ENCODE data around the gene SLC6A3.
A peak's percentile ranks its signal among the peaks of the same experiment; 100 is the strongest.
"Not testable (repeated sequence)": the region's sequence is repeated elsewhere in the genome, so short reads cannot be mapped to it uniquely, and the experiment has no call there.

SLC6A3 gene

GRCh38 chr5:1463326-1464095 lies 18.3 kb upstream of the SLC6A3 start:
- Mint-ChIP-seq H3K9me3 (peaks cover 12% of the 10 kb centered on the region), H3K4me3 (no peak overlapping the region), H3K4me1 (ENCODE audit: low read depth) (no peaks in the 10 kb centered on the region), H3K27ac (no peak overlapping the region), H3K27me3 (no peaks in the 10 kb centered on the region), H3K36me3 (ENCODE audit: low read depth) (peaks cover 83% of the 10 kb centered on the region)
- DNase-seq: peak; percentile 22

- no peak overlapping the region for H3K27ac Mint-ChIP-seq
- no peak overlapping the region for H3K4me3 Mint-ChIP-seq
- DNase-seq: peak; percentile 9
- H3K4me1 Mint-ChIP-seq (ENCODE audit: low read depth): no peaks in the 10 kb centered on the region
- peaks cover 12% of the 10 kb centered on the region for H3K9me3 Mint-ChIP-seq
- H3K36me3 Mint-ChIP-seq (ENCODE audit: low read depth): peaks cover 77% of the 10 kb centered on the region
- no peaks in the 10 kb centered on the region for H3K27me3 Mint-ChIP-seq
These were observed 17.1 kb upstream of the SLC6A3 start for GRCh38 chr5:1462358-1462757.

GRCh38 chr5:1461396-1461795 lies 16.2 kb upstream of the SLC6A3 start:
- no peaks in the 10 kb centered on the region for H3K4me1 Mint-ChIP-seq (ENCODE audit: low read depth)
- peaks cover 68% of the 10 kb centered on the region for H3K36me3 Mint-ChIP-seq (ENCODE audit: low read depth)
- H3K9me3 Mint-ChIP-seq: peaks cover 18% of the 10 kb centered on the region
- no peaks in the 10 kb centered on the region for H3K27me3 Mint-ChIP-seq
- H3K4me3 Mint-ChIP-seq: no peak overlapping the region
- H3K27ac Mint-ChIP-seq: no peak overlapping the region
- peak; percentile 20 for DNase-seq

- H3K27me3 Mint-ChIP-seq: no peaks in the 10 kb centered on the region
- H3K4me3 Mint-ChIP-seq: no peak overlapping the region
- no peaks in the 10 kb centered on the region for H3K4me1 Mint-ChIP-seq (ENCODE audit: low read depth)
- DNase-seq: peak; percentile 27
- H3K27ac Mint-ChIP-seq: no peak overlapping the region
- peaks cover 20% of the 10 kb centered on the region for H3K9me3 Mint-ChIP-seq
- peaks cover 56% of the 10 kb centered on the region for H3K36me3 Mint-ChIP-seq (ENCODE audit: low read depth)
These were observed 14.9 kb upstream of the SLC6A3 start for GRCh38 chr5:1460054-1460682.

GRCh38 chr5:1459435-1459834 lies 14.2 kb upstream of the SLC6A3 start:
- not testable (repeated sequence) for H3K4me3 Mint-ChIP-seq; H3K4me1 Mint-ChIP-seq (ENCODE audit: low read depth); H3K27ac Mint-ChIP-seq; H3K27me3 Mint-ChIP-seq
- peak; percentile 12 for DNase-seq
- Mint-ChIP-seq H3K9me3 (peaks cover 18% of the 10 kb centered on the region), H3K36me3 (ENCODE audit: low read depth) (peaks cover 51% of the 10 kb centered on the region)

GRCh38 chr5:1456110-1456881 lies 11.1 kb upstream of the SLC6A3 start:
- H3K9me3 Mint-ChIP-seq: peaks cover 33% of the 10 kb centered on the region
- peaks cover 22% of the 10 kb centered on the region for H3K36me3 Mint-ChIP-seq (ENCODE audit: low read depth)
- H3K4me1 Mint-ChIP-seq (ENCODE audit: low read depth): not testable (repeated sequence)

GRCh38 chr5:1453613-1454012 lies 8.4 kb upstream of the SLC6A3 start:
- peaks cover 22% of the 10 kb centered on the region for H3K27me3 Mint-ChIP-seq
- no peak overlapping the region for H3K27ac Mint-ChIP-seq
- H3K36me3 Mint-ChIP-seq (ENCODE audit: low read depth): peaks cover 7% of the 10 kb centered on the region
- no peak overlapping the region for H3K4me3 Mint-ChIP-seq
- H3K9me3 Mint-ChIP-seq: peaks cover 33% of the 10 kb centered on the region
- DNase-seq: no peak
- peaks cover 5% of the 10 kb centered on the region for H3K4me1 Mint-ChIP-seq (ENCODE audit: low read depth)

More at GRCh38 chr5:1456110-1456881, 11.1 kb upstream of the SLC6A3 start:
- not testable (repeated sequence) for DNase-seq, H3K27ac Mint-ChIP-seq, H3K4me3 Mint-ChIP-seq
- H3K27me3 Mint-ChIP-seq: peaks cover 16% of the 10 kb centered on the region

- H3K36me3 Mint-ChIP-seq (ENCODE audit: low read depth): no peaks in the 10 kb centered on the region
- peaks cover 13% of the 10 kb centered on the region for H3K9me3 Mint-ChIP-seq
- H3K4me1 Mint-ChIP-seq (ENCODE audit: low read depth): peaks cover 33% of the 10 kb centered on the region
- H3K27me3 Mint-ChIP-seq: peaks cover 47% of the 10 kb centered on the region
- peak; percentile 23 for DNase-seq
- no peak overlapping the region for H3K4me3 Mint-ChIP-seq
- H3K27ac Mint-ChIP-seq: no peak overlapping the region
These were observed 3.9 kb upstream of the SLC6A3 start for GRCh38 chr5:1449081-1449630.

GRCh38 chr5:1448511-1449011 lies 3.3 kb upstream of the SLC6A3 start:
- Mint-ChIP-seq H3K4me3 (no peak overlapping the region), H3K9me3 (peaks cover 7% of the 10 kb centered on the region), H3K27ac (peak overlapping the region; percentile 45), H3K4me1 (ENCODE audit: low read depth) (peaks cover 36% of the 10 kb centered on the region), H3K27me3 (peaks cover 47% of the 10 kb centered on the region), H3K36me3 (ENCODE audit: low read depth) (no peaks in the 10 kb centered on the region)
- DNase-seq: peak; percentile 44

- Mint-ChIP-seq H3K4me1 (ENCODE audit: low read depth) (peaks cover 36% of the 10 kb centered on the region), H3K4me3 (no peak overlapping the region), H3K9me3 (no peaks in the 10 kb centered on the region), H3K27me3 (peaks cover 51% of the 10 kb centered on the region), H3K36me3 (ENCODE audit: low read depth) (no peaks in the 10 kb centered on the region), H3K27ac (no peak overlapping the region)
- DNase-seq: peak; percentile 40
These were observed 2.6 kb upstream of the SLC6A3 start for GRCh38 chr5:1447671-1448361.

GRCh38 chr5:1446602-1447343 lies 1.5 kb upstream of the SLC6A3 start:
- no peaks in the 10 kb centered on the region for H3K36me3 Mint-ChIP-seq (ENCODE audit: low read depth)
- peak; percentile 29 for DNase-seq
- no peaks in the 10 kb centered on the region for H3K9me3 Mint-ChIP-seq
- peaks cover 36% of the 10 kb centered on the region for H3K4me1 Mint-ChIP-seq (ENCODE audit: low read depth)
- peaks cover 61% of the 10 kb centered on the region for H3K27me3 Mint-ChIP-seq
- no peak overlapping the region for H3K4me3 Mint-ChIP-seq
- no peak overlapping the region for H3K27ac Mint-ChIP-seq

- Mint-ChIP-seq H3K27ac (no peak overlapping the region), H3K36me3 (ENCODE audit: low read depth) (no peaks in the 10 kb centered on the region), H3K4me1 (ENCODE audit: low read depth) (peaks cover 36% of the 10 kb centered on the region), H3K27me3 (peaks cover 66% of the 10 kb centered on the region), H3K4me3 (no peak overlapping the region), H3K9me3 (no peaks in the 10 kb centered on the region)
- DNase-seq: peak; percentile 29
These were observed 705 bp upstream of the SLC6A3 start for GRCh38 chr5:1445689-1446601.
